HG02943 (cell line): ENCODE measurements around the gene SUN1.
"Not testable (repeated sequence)": the region's sequence is repeated elsewhere in the genome, so short reads cannot be mapped to it uniquely, and the experiment has no call there.

Source experiments
- ATAC-seq: cut with Tn5 transposase; IDR thresholded peaks from one replicate; pipeline ENCODE4 v1.9.1; 2021; ENCODE audit warnings: mild to moderate bottlenecking, low read depth, moderate library complexity; ENCODE audit not compliant: unreplicated experiment

The SUN1 gene

DNA sequence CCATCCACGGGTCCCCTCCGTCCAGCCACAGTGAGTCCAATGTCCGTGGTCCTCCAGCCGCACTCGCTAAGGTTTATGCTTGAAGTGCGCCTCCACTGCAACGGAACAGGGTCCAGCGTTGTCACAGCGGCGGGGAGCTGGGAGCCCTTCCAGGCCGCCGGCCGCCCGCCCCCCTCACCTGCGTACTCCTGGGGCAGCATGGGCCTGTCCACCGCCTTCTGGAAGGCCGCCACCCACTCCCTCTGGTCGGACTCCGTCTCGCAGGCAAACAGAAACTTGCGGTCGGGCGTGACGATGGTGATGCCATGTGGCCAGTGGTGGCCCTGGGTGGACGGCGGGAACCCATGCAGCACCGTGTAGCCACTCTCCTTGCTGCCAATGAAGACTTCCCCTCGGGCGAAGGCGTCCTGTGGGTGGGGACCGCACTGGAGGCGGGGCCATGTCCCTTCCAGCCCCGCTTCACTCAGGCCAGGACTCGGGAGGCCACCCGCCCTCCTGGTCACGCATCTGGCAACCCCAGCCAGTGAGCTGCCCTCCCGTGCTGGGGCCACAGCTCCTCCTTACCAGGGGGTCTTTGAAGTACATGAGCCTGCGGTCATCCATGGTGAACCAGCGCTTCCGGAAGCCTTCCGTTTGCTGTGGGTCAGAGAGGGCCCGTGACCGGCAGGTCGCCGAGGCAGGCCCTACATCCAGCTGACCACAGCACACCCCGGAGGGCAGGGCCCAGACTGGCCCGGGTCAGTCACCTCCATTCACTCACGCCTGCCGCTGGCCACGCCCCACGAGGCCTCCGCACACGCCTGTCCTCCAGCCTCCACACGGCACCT is 66.8 kb downstream of the SUN1 start:
- ATAC-seq, result no peak

DNA sequence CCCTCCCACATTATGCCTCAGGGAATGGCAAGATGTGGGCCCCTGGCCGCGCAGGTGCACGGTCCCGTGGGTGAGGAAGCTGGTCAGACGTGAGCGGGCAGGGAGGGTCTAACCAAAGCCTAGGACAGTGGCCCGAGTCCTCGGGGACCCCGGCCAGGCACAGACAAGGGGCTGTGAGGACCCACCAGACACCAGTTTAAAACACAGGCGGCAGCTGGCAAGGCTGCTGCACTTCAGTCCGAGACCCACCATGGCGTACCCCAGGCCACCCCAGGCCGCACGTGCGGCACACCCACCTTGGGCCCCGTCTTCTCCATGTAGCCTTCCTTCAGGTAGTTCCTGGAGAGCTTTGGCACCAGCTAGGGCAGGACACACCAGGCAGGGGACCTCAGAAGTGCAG is 67.5 kb downstream of the SUN1 start:
- no peak for ATAC-seq

GRCh38 chr7:900331-901040 is 68.2 kb downstream of the SUN1 start:
- ATAC-seq, result no peak

DNA sequence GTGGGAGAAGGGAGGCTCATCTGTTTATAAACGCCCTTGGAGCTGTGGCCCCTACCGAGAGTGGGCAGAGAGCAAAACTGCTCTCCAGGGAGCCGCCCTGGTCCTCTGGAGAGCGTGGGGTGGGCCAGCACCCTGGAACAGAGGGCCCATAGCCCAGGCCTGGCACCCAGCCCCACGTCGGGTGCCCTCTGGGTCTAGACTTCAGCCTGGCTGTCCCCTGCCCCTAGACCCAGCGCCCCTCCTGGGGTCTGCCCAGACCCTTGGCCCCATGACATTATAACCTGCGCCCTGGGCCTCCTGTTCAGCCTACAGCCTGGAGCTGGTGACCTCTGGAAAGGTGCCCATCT is 68.7 kb downstream of the SUN1 start:
- ATAC-seq, result no peak

GRCh38 chr7:901388-902154 is 69.3 kb downstream of the SUN1 start:
- ATAC-seq, result no peak

- no peak for ATAC-seq
Observed at GRCh38 chr7:902996-903395, 70.7 kb downstream of the SUN1 start.

- no peak for ATAC-seq
Observed at GRCh38 chr7:903921-904755, 71.9 kb downstream of the SUN1 start.

GRCh38 chr7:904847-905246 is 72.6 kb downstream of the SUN1 start:
- no peak for ATAC-seq

GRCh38 chr7:906776-907157 is 74.5 kb downstream of the SUN1 start:
- no peak for ATAC-seq

DNA sequence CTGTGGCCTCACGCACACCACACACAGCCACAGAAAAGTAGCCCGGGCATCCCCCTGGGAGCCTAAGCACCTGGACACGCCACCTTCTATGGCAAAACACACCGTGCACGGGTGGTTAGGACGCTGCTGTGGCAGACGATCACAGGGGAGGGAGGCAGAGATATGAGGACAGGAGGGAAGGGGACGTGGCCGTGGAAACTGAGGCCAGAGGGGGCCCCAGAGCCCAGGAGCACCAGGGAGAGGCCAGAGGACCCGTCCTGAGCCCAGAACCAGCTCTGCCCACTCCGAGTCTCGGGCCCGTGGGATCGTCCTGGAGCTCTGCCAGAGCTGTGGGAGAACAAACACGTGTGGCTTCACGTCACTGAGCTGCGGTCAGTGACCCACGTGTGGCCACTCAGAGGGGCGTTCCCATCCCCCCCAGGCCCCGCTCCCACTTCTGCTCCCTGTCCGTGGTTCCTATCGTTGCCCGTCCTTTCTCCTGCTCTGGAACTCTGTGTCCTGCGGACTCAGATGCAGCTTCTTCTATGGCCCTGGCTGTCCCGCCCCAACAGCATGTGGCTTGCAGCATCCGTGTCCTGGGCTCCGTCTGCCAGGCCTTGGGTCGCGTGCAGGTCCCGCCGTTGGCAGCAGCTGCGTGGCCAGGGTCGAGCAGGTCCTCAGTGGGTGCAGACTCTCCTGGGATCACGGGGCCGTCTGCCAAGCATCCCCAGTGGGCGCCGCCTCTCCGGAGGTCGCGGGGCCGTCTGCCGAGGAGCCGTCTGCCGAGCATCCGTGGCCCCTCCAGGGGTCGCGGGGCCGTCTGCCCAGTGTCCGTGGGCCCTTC is 75.1 kb downstream of the SUN1 start:
- ATAC-seq, result no peak

DNA sequence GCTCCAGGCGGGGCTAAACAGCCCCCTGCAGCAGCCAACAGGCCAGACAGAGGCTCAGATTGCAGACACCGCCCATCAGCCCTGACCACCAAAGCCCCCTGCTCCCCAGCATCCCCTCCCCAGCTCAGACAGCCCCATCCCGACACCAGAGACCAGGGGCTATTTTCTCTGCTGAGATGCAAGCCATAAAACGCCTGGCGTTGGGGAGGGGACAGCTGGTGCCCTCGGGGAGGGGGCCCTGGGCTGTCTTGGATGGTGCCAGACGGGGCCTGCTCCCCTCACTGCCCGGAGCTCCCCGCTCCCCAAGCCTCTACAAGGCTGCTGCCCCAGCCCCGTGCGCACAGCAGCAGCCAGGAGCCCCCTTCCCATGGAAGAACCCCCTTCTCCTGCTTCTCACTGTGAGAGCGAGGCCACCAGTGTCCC is 75.9 kb downstream of the SUN1 start:
- ATAC-seq, result no peak

GRCh38 chr7:908591-909357 is 76.5 kb downstream of the SUN1 start:
- not testable (repeated sequence) for ATAC-seq

- ATAC-seq, result no peak
Observed at GRCh38 chr7:909358-910329, 77.4 kb downstream of the SUN1 start.

- no peak for ATAC-seq
Observed at GRCh38 chr7:910441-910861, 78.2 kb downstream of the SUN1 start.

DNA sequence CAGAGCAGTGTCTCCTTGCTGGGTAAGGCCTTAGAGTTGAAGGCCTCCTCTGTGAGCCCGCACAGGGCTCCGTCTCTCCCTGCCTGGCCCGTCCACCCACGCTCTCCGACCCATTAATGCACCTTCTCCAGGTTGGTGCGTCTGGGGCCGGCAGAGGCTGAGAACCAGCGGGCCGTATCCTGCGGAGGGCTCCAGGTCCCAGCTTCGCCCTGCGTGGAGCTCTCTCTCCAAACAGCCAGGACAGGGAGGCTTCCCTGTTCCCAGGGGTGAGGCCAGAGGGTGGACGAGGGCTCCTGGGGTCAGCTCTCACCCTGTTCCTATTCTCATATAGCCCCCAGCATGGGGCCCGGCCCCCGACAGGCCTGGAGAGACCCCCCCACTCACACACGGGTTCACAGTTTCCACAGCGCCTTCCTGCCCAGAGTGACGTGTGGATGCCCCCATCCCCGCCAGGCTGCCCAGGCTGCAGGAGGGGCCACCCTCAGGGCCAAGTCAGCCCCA is 78.7 kb downstream of the SUN1 start:
- ATAC-seq, result no peak

- no peak for ATAC-seq
Observed at GRCh38 chr7:911791-912480, 79.7 kb downstream of the SUN1 start.
